Caco-2 (cell line): ENCODE data around the gene TMEM87A. TPM values are rescaled to one million over a fixed set of nuclear protein-coding genes. Genes with fewer than 3 reads are reported as not detected.

Source experiments
- BruUV-seq: library from RNA; stranded (reverse); fragments of 400-500 nt; replicated peaks from 2 replicates; lab custom pipeline; 2021; lab: Mats Ljungman, UMichigan
- CTCF ChIA-PET: fragments of 300-600 bp; sonication (Branson Sonifier 250); formaldehyde crosslinking; loops from one replicate; lab custom pipeline; 2022; ENCODE audit warnings: antibody characterized with exemption; lab: Charles Lee
- POLR2A ChIA-PET: fragments of 300-600 bp; sonication (Branson Sonifier 250); formaldehyde crosslinking; loops from one replicate; lab custom pipeline; 2022; ENCODE audit warnings: antibody characterized with exemption; lab: Charles Lee
- DNase-seq, 2 experiments: peaks; one replicate each; pipeline versions ENCODE4 v3.0.0 to v3.0.0-alpha.2; 2020 to 2022
- H3K27me3 ChIP-seq: replicated peaks from 2 replicates; pipeline ENCODE4 v1.6.0; 2011; ENCODE audit warnings: low read length; ENCODE audit not compliant: control insufficient read depth, insufficient read depth
- H3K36me3 ChIP-seq: 2 replicates; pipeline ENCODE4 v1.5.1; 2011; ENCODE audit warnings: low read length; ENCODE audit not compliant: control insufficient read depth, insufficient read depth
- H3K4me1 ChIP-seq: fragments of 250-450 bp; sonication (Bioruptor Pico); 2 replicates; pipeline ENCODE4 v1.5.1; 2020; ENCODE audit warnings: mild to moderate bottlenecking
- H3K4me3 ChIP-seq: 2 replicates; pipeline ENCODE4 v1.5.1; 2011; ENCODE audit warnings: low read depth, mild to moderate bottlenecking, control low read depth, low read length
- H3K9me3 ChIP-seq: fragments of 250-450 bp; sonication (Bioruptor Pico); 2 replicates; pipeline ENCODE4 v1.5.1; 2020; ENCODE audit warnings: mild to moderate bottlenecking, moderate library complexity
- H3K27ac Mint-ChIP-seq: one replicate; pipeline ENCODE4 v1.8.0; 2022; ENCODE audit warnings: mixed read lengths; ENCODE audit not compliant: unreplicated experiment
- H3K27me3 Mint-ChIP-seq: one replicate; pipeline ENCODE4 v1.8.0; 2022; ENCODE audit warnings: mixed read lengths; ENCODE audit not compliant: insufficient read depth, unreplicated experiment
- H3K36me3 Mint-ChIP-seq: one replicate; pipeline ENCODE4 v1.8.0; 2022; ENCODE audit warnings: mild to moderate bottlenecking, mixed read lengths; ENCODE audit not compliant: insufficient read depth, unreplicated experiment
- H3K4me1 Mint-ChIP-seq: one replicate; pipeline ENCODE4 v1.8.0; 2022; ENCODE audit warnings: low read depth, mixed read lengths; ENCODE audit not compliant: unreplicated experiment
- H3K4me3 Mint-ChIP-seq: one replicate; pipeline ENCODE4 v1.8.0; 2022; ENCODE audit warnings: mild to moderate bottlenecking, moderate library complexity, mixed read lengths; ENCODE audit not compliant: unreplicated experiment
- H3K9me3 Mint-ChIP-seq: one replicate; pipeline ENCODE4 v1.8.0; 2022; ENCODE audit warnings: mixed read lengths; ENCODE audit not compliant: unreplicated experiment
- intact Hi-C: fragments of 100-400 bp; cut with micrococcal nuclease; formaldehyde crosslinking; loops from one replicate; pipeline ENCODE4 v1.10.0; 2022; ENCODE audit not compliant: unreplicated experiment
- total RNA-seq: library from RNA; stranded (reverse); gene quantifications from 2 replicates; pipeline ENCODE4 v1.2.3, GENCODE V29; 2022
- TF ChIP-seq, protein P1 (sequence below), 2 experiments: fragments of 200-600 bp in 1 of 2; IDR thresholded peaks; 1 replicate in 1 of 2; 2 replicates in 1 of 2; pipeline versions ENCODE4 v1.5.1 to v1.8.0; 2011 to 2022; ENCODE audit warnings: antibody characterized with exemption in 1 of 2, control low read depth in 1 of 2, inconsistent platforms in 1 of 2, low read depth in 1 of 2, low read length in 1 of 2, mild to moderate bottlenecking in 1 of 2, moderate library complexity in 1 of 2; ENCODE audit not compliant: insufficient read depth in 1 of 2, severe bottlenecking in 1 of 2, unreplicated experiment in 1 of 2

The TMEM87A gene
- total RNA-seq, 1 experiment from 2014 or later, result 38.4 TPM

DNA sequence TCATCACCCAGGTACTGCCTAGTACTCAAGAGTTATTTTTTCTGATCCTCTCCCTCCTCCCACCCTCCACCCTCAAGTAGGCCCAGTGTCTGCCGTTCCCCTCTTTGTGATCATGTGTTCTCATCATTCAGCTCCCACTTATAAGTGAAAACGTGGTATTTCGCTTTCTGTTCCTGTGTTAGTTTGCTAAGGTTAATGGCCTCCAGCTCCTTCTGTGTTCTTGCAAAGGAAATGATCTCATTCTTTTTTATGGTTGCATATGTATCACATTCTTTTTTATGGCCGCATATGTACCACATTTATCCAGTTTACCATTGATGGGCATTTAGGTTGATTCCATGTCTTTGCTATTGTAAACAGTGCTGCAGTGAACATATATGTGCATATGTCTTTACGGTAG is 8.4 kb downstream of the TMEM87A start:
- H3K27me3 ChIP-seq, result no peaks in the 10 kb centered on the region
- intact Hi-C loops, result no loop called here
- Mint-ChIP-seq H3K4me3 (no peak overlapping the region), H3K27ac (no peak overlapping the region), H3K36me3 (peaks cover 62% of the 10 kb centered on the region), H3K27me3 (no peaks in the 10 kb centered on the region), H3K4me1 (peaks cover 6% of the 10 kb centered on the region), H3K9me3 (no peaks in the 10 kb centered on the region)
- TF ChIP-seq, protein P1, sequence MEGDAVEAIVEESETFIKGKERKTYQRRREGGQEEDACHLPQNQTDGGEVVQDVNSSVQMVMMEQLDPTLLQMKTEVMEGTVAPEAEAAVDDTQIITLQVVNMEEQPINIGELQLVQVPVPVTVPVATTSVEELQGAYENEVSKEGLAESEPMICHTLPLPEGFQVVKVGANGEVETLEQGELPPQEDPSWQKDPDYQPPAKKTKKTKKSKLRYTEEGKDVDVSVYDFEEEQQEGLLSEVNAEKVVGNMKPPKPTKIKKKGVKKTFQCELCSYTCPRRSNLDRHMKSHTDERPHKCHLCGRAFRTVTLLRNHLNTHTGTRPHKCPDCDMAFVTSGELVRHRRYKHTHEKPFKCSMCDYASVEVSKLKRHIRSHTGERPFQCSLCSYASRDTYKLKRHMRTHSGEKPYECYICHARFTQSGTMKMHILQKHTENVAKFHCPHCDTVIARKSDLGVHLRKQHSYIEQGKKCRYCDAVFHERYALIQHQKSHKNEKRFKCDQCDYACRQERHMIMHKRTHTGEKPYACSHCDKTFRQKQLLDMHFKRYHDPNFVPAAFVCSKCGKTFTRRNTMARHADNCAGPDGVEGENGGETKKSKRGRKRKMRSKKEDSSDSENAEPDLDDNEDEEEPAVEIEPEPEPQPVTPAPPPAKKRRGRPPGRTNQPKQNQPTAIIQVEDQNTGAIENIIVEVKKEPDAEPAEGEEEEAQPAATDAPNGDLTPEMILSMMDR (IDR thresholded peaks at IDR 0.05; ENCODE audit: insufficient read depth in 1 of 2, low read depth in 1 of 2, low read length in 1 of 2, severe bottlenecking in 1 of 2, unreplicated experiment in 1 of 2), result no peak
- ChIA-PET POLR2A (no interaction called here), CTCF (interaction anchor here (0.6 kb wide), 2 partner anchors 107 to 184 kb away, joined by 3 read pairs; no protein-coding TSS in a partner anchor)
- no peak overlapping the region for H3K4me3 ChIP-seq
- BruUV-seq, result no TSS peak
- DNase-seq, result no peak
- H3K36me3 ChIP-seq, result peaks cover 2% of the 10 kb centered on the region
- peaks cover 9% of the 10 kb centered on the region; the same call in 1 of the 2 replicates for H3K4me1 ChIP-seq
- H3K9me3 ChIP-seq, result no peaks in the 10 kb centered on the region

DNA sequence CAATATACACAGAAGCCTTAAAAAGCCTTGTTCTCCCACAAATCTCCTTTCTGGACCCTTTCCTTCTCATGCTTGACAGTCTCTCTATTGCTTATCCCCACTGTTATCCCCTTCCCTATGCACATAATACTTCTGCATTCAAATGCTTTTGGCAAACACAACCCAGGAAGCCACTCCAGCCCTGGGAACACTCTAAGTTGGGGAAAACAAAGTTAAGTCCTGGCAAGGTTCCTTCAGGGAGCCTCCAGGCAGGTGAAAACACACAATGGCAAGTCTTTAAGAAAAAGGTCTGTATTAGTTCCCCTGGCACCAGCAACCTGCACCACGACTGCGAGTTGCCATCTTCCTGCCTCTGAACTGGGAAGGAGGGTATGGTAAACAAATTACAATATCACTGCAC is 19.9 kb downstream of the TMEM87A start:
- H3K4me3 ChIP-seq, result no peak overlapping the region

GRCh38 chr15:42240823-42241222 is 32.4 kb downstream of the TMEM87A start:
- no peaks in the 10 kb centered on the region for H3K9me3 Mint-ChIP-seq
- no peak overlapping the region for H3K4me3 ChIP-seq
- intact Hi-C loops, result no loop called here
- no peaks in the 10 kb centered on the region for H3K27me3 Mint-ChIP-seq
- no peaks in the 10 kb centered on the region for H3K4me1 Mint-ChIP-seq
- H3K27me3 ChIP-seq, result no peaks in the 10 kb centered on the region
- ChIA-PET CTCF (no interaction called here), POLR2A (interaction anchor here (0.8 kb wide), 1 partner anchor 32 kb away, joined by 3 read pairs; the partner anchor contains the start of genes GANC and TMEM87A)
- no peaks in the 10 kb centered on the region for H3K4me1 ChIP-seq
- no peak overlapping the region for H3K27ac Mint-ChIP-seq
- peaks cover 27% of the 10 kb centered on the region for H3K36me3 Mint-ChIP-seq
- BruUV-seq, result no TSS peak
- H3K9me3 ChIP-seq, result no peaks in the 10 kb centered on the region
- H3K4me3 Mint-ChIP-seq, result no peak overlapping the region
- TF ChIP-seq, protein P1 (IDR thresholded peaks at IDR 0.05; ENCODE audit: insufficient read depth in 1 of 2, low read depth in 1 of 2, low read length in 1 of 2, severe bottlenecking in 1 of 2, unreplicated experiment in 1 of 2), result no peak
- DNase-seq, result no peak
- H3K36me3 ChIP-seq, result no peaks in the 10 kb centered on the region

More for the DNA sequence above, 19.9 kb downstream of the TMEM87A start:
- CTCF ChIA-PET, result no interaction called here
- no peaks in the 10 kb centered on the region for H3K27me3 Mint-ChIP-seq
- no peaks in the 10 kb centered on the region for H3K4me1 Mint-ChIP-seq
- H3K4me3 Mint-ChIP-seq, result no peak overlapping the region
- Histone ChIP-seq H3K27me3 (no peaks in the 10 kb centered on the region), H3K4me1 (no peaks in the 10 kb centered on the region), H3K36me3 (no peaks in the 10 kb centered on the region; the same call in none of the 2 replicates), H3K9me3 (peaks cover 3% of the 10 kb centered on the region; the same call in 1 of the 2 replicates)
- no peak overlapping the region for H3K27ac Mint-ChIP-seq
- DNase-seq, result no peak
- TF ChIP-seq, protein P1 (IDR thresholded peaks at IDR 0.05; ENCODE audit: insufficient read depth in 1 of 2, low read depth in 1 of 2, low read length in 1 of 2, severe bottlenecking in 1 of 2, unreplicated experiment in 1 of 2), result no peak
- no TSS peak for BruUV-seq
- intact Hi-C loops, result no loop called here
- H3K36me3 Mint-ChIP-seq, result peaks cover 64% of the 10 kb centered on the region
- POLR2A ChIA-PET, result no interaction called here
- H3K9me3 Mint-ChIP-seq, result peaks cover 38% of the 10 kb centered on the region
